Measurements from ENCODE around the gene SPINK1. TPM values are rescaled to one million over a fixed set of nuclear protein-coding genes. Genes with fewer than 3 reads are reported as not detected.

The SPINK1 gene
- total RNA-seq, 1 donor from 2014 or later = not detected

DNA sequence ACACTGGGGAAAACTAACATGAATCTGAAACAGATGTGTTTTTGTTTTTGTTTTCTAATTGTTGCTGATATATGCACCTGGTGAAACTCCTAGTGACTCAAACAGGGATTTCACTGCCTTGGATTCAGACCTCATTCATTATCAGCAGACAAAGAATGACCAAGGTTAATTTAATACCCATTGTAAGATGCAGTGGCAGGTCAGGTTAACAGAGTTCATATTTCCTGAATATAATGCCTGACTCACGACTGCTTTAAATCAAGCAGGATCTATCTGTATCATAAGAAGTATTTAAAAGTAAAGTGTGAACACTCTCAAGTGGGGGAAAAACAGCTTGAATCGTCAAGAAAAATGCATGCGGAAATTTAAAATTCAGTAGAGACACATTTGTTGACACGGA, 54.5 kb downstream of the SPINK1 start:
- TF ChIP-seq, protein P1, sequence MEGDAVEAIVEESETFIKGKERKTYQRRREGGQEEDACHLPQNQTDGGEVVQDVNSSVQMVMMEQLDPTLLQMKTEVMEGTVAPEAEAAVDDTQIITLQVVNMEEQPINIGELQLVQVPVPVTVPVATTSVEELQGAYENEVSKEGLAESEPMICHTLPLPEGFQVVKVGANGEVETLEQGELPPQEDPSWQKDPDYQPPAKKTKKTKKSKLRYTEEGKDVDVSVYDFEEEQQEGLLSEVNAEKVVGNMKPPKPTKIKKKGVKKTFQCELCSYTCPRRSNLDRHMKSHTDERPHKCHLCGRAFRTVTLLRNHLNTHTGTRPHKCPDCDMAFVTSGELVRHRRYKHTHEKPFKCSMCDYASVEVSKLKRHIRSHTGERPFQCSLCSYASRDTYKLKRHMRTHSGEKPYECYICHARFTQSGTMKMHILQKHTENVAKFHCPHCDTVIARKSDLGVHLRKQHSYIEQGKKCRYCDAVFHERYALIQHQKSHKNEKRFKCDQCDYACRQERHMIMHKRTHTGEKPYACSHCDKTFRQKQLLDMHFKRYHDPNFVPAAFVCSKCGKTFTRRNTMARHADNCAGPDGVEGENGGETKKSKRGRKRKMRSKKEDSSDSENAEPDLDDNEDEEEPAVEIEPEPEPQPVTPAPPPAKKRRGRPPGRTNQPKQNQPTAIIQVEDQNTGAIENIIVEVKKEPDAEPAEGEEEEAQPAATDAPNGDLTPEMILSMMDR (IDR thresholded peaks at IDR 0.05) = no peak
- Histone ChIP-seq H3K27ac (no peak overlapping the region), H3K4me1 (no peaks in the 10 kb centered on the region), H3K4me3 (no peak overlapping the region), H3K36me3 (no peaks in the 10 kb centered on the region), H3K27me3 (ENCODE audit: low read depth) (no peaks in the 10 kb centered on the region), H3K9me3 (no peaks in the 10 kb centered on the region)
- no peak for DNase-seq
- ATAC-seq = no peak
- intact Hi-C loops (cut with DNase I) = no loop called here

Other genes with a start within 250 kb of the SPINK1 start
- gene JAKMIP2, start 48.9 kb downstream of the SPINK1 start, total RNA-seq = 8.3 TPM
- 624 TPM for gene SCGB3A2, start 47.0 kb upstream of the SPINK1 start, total RNA-seq
- gene C5orf46, start 74.9 kb upstream of the SPINK1 start, total RNA-seq = not detected
- 2.1 TPM for gene SPINK5, start 232.3 kb upstream of the SPINK1 start, total RNA-seq

Data from lower lobe of right lung (tissue), 2 donors.